Measurements from ENCODE around the gene PDE10A.

Gene PDE10A

GRCh38 chr6:165587206-165587605 lies 75.8 kb downstream of the PDE10A start:
- Histone ChIP-seq H3K27ac (no peak overlapping the region), H3K4me3 (no peak overlapping the region), H3K36me3 (ENCODE audit: insufficient read depth, low read length) (no peaks in the 10 kb centered on the region), H3K9ac (ENCODE audit: insufficient read length) (no peak overlapping the region), H3K9me3 (ENCODE audit: low read depth, low read length) (no peaks in the 10 kb centered on the region)
- no peak for DNase-seq (ENCODE audit: low read depth, low spot score)
- TF ChIP-seq FOXP2 (optimal IDR thresholded peaks at IDR 0.05; ENCODE audit: control extremely low read depth, extremely low read length, insufficient read depth) (no peak), EZH2 (IDR thresholded peaks at IDR 0.05) (no peak), POLR2AphosphoS5 (IDR thresholded peaks at IDR 0.05; ENCODE audit: borderline replicate concordance, low read depth, low read length) (no peak)

GRCh38 chr6:165586706-165587105 lies 76.3 kb downstream of the PDE10A start:
- no peak overlapping the region for H3K9ac ChIP-seq (ENCODE audit: insufficient read length)
- H3K9me3 ChIP-seq (ENCODE audit: low read depth, low read length) = no peaks in the 10 kb centered on the region
- TF ChIP-seq POLR2AphosphoS5 (IDR thresholded peaks at IDR 0.05; ENCODE audit: borderline replicate concordance, low read depth, low read length) (no peak), EZH2 (IDR thresholded peaks at IDR 0.05) (no peak), FOXP2 (optimal IDR thresholded peaks at IDR 0.05; ENCODE audit: control extremely low read depth, extremely low read length, insufficient read depth) (no peak)
- H3K4me3 ChIP-seq = no peak overlapping the region
- H3K27ac ChIP-seq = no peak overlapping the region
- DNase-seq (ENCODE audit: low read depth, low spot score) = no peak
- no peaks in the 10 kb centered on the region for H3K36me3 ChIP-seq (ENCODE audit: insufficient read depth, low read length)

- Histone ChIP-seq H3K9ac (ENCODE audit: insufficient read length) (no peak overlapping the region), H3K4me3 (no peak overlapping the region), H3K27ac (no peak overlapping the region), H3K36me3 (ENCODE audit: insufficient read depth, low read length) (no peaks in the 10 kb centered on the region), H3K9me3 (ENCODE audit: low read depth, low read length) (no peaks in the 10 kb centered on the region)
- TF ChIP-seq EZH2 (IDR thresholded peaks at IDR 0.05) (no peak), FOXP2 (optimal IDR thresholded peaks at IDR 0.05; ENCODE audit: control extremely low read depth, extremely low read length, insufficient read depth) (no peak), POLR2AphosphoS5 (IDR thresholded peaks at IDR 0.05; ENCODE audit: borderline replicate concordance, low read depth, low read length) (no peak)
- no peak for DNase-seq (ENCODE audit: low read depth, low spot score)
Measured at GRCh38 chr6:165585060-165585459, 78.0 kb downstream of the PDE10A start.

- no peaks in the 10 kb centered on the region for H3K36me3 ChIP-seq (ENCODE audit: insufficient read depth, low read length)
- H3K27ac ChIP-seq = no peak overlapping the region
- DNase-seq (ENCODE audit: low read depth, low spot score) = no peak
- no peak overlapping the region for H3K4me3 ChIP-seq
- TF ChIP-seq POLR2AphosphoS5 (IDR thresholded peaks at IDR 0.05; ENCODE audit: borderline replicate concordance, low read depth, low read length) (no peak), EZH2 (IDR thresholded peaks at IDR 0.05) (no peak), FOXP2 (optimal IDR thresholded peaks at IDR 0.05; ENCODE audit: control extremely low read depth, extremely low read length, insufficient read depth) (no peak)
- H3K9me3 ChIP-seq (ENCODE audit: low read depth, low read length) = no peaks in the 10 kb centered on the region
- no peak overlapping the region for H3K9ac ChIP-seq (ENCODE audit: insufficient read length)
Measured at GRCh38 chr6:165584541-165584940, 78.5 kb downstream of the PDE10A start.

- no peak for DNase-seq (ENCODE audit: low read depth, low spot score)
- Histone ChIP-seq H3K9ac (ENCODE audit: insufficient read length) (no peak overlapping the region), H3K36me3 (ENCODE audit: insufficient read depth, low read length) (no peaks in the 10 kb centered on the region), H3K4me3 (no peak overlapping the region), H3K9me3 (ENCODE audit: low read depth, low read length) (no peaks in the 10 kb centered on the region), H3K27ac (no peak overlapping the region)
- no peak for TF ChIP-seq FOXP2 (optimal IDR thresholded peaks at IDR 0.05; ENCODE audit: control extremely low read depth, extremely low read length, insufficient read depth)
Measured at GRCh38 chr6:165581678-165582077, 81.4 kb downstream of the PDE10A start.

GRCh38 chr6:165580136-165580535 lies 82.9 kb downstream of the PDE10A start:
- Histone ChIP-seq H3K27ac (no peak overlapping the region), H3K4me3 (no peak overlapping the region), H3K9ac (ENCODE audit: insufficient read length) (no peak overlapping the region), H3K36me3 (ENCODE audit: insufficient read depth, low read length) (no peaks in the 10 kb centered on the region), H3K9me3 (ENCODE audit: low read depth, low read length) (no peaks in the 10 kb centered on the region)
- TF ChIP-seq EZH2 (IDR thresholded peaks at IDR 0.05) (no peak), POLR2AphosphoS5 (IDR thresholded peaks at IDR 0.05; ENCODE audit: borderline replicate concordance, low read depth, low read length) (no peak), FOXP2 (optimal IDR thresholded peaks at IDR 0.05; ENCODE audit: control extremely low read depth, extremely low read length, insufficient read depth) (no peak)
- no peak for DNase-seq (ENCODE audit: low read depth, low spot score)

- H3K9ac ChIP-seq (ENCODE audit: insufficient read length) = no peak overlapping the region
- no peaks in the 10 kb centered on the region for H3K36me3 ChIP-seq (ENCODE audit: insufficient read depth, low read length)
- no peaks in the 10 kb centered on the region for H3K9me3 ChIP-seq (ENCODE audit: low read depth, low read length)
- TF ChIP-seq EZH2 (IDR thresholded peaks at IDR 0.05) (no peak), FOXP2 (optimal IDR thresholded peaks at IDR 0.05; ENCODE audit: control extremely low read depth, extremely low read length, insufficient read depth) (no peak), POLR2AphosphoS5 (IDR thresholded peaks at IDR 0.05; ENCODE audit: borderline replicate concordance, low read depth, low read length) (no peak)
- no peak overlapping the region for H3K27ac ChIP-seq
- no peak for DNase-seq (ENCODE audit: low read depth, low spot score)
- H3K4me3 ChIP-seq = no peak overlapping the region
Measured at GRCh38 chr6:165579151-165579550, 83.9 kb downstream of the PDE10A start.

GRCh38 chr6:165577556-165577955 lies 85.5 kb downstream of the PDE10A start:
- H3K36me3 ChIP-seq (ENCODE audit: insufficient read depth, low read length) = no peaks in the 10 kb centered on the region
- H3K9ac ChIP-seq (ENCODE audit: insufficient read length) = no peak overlapping the region
- DNase-seq (ENCODE audit: low read depth, low spot score) = no peak
- H3K9me3 ChIP-seq (ENCODE audit: low read depth, low read length) = no peaks in the 10 kb centered on the region
- no peak overlapping the region for H3K27ac ChIP-seq
- no peak overlapping the region for H3K4me3 ChIP-seq
- TF ChIP-seq FOXP2 (optimal IDR thresholded peaks at IDR 0.05; ENCODE audit: control extremely low read depth, extremely low read length, insufficient read depth) (no peak), POLR2AphosphoS5 (IDR thresholded peaks at IDR 0.05; ENCODE audit: borderline replicate concordance, low read depth, low read length) (no peak), EZH2 (IDR thresholded peaks at IDR 0.05) (no peak)

GRCh38 chr6:165575158-165575549 lies 87.9 kb downstream of the PDE10A start:
- TF ChIP-seq FOXP2 (optimal IDR thresholded peaks at IDR 0.05; ENCODE audit: control extremely low read depth, extremely low read length, insufficient read depth) (no peak), POLR2AphosphoS5 (IDR thresholded peaks at IDR 0.05; ENCODE audit: borderline replicate concordance, low read depth, low read length) (no peak), EZH2 (IDR thresholded peaks at IDR 0.05) (no peak)
- H3K27ac ChIP-seq = no peak overlapping the region
- no peak overlapping the region for H3K4me3 ChIP-seq
- H3K9ac ChIP-seq (ENCODE audit: insufficient read length) = no peak overlapping the region
- no peaks in the 10 kb centered on the region for H3K36me3 ChIP-seq (ENCODE audit: insufficient read depth, low read length)
- DNase-seq (ENCODE audit: low read depth, low spot score) = no peak
- H3K9me3 ChIP-seq (ENCODE audit: low read depth, low read length) = no peaks in the 10 kb centered on the region

All from SK-N-MC (cell line).